Pericardium fibroblast (primary cell): ENCODE measurements around the gene DHH. TPM values are rescaled to one million over a fixed set of nuclear protein-coding genes. Genes with fewer than 3 reads are reported as not detected.

Experiments used
- total RNA-seq: library from RNA; depleted of rRNA; stranded (reverse); fragments of >200 nt; gene quantifications from 2 replicates; pipeline ENCODE4 v1.2.3, GENCODE V29; 2015

DHH gene
- total RNA-seq = not detected in 2 replicates

GRCh38 chr12:49094160-49094974, at the start of gene DHH:
Gene DHH, minus strand, starts transcription at chr12:49094801. Its CDS starts 289 bp downstream, at chr12:49094512.

GRCh38 chr12:49131051-49131893, 36.7 kb upstream of the DHH start, which contains the start of gene TUBA1B:
Gene TUBA1B, minus strand, starts transcription at chr12:49131395. Its CDS starts 95 bp downstream, at chr12:49131300.

GRCh38 chr12:49110464-49111155, 16.0 kb upstream of the DHH start, which contains the start of gene LMBR1L:
Gene LMBR1L, minus strand, starts transcription at chr12:49110847. Its CDS starts 292 bp downstream, at chr12:49110555.

DNA sequence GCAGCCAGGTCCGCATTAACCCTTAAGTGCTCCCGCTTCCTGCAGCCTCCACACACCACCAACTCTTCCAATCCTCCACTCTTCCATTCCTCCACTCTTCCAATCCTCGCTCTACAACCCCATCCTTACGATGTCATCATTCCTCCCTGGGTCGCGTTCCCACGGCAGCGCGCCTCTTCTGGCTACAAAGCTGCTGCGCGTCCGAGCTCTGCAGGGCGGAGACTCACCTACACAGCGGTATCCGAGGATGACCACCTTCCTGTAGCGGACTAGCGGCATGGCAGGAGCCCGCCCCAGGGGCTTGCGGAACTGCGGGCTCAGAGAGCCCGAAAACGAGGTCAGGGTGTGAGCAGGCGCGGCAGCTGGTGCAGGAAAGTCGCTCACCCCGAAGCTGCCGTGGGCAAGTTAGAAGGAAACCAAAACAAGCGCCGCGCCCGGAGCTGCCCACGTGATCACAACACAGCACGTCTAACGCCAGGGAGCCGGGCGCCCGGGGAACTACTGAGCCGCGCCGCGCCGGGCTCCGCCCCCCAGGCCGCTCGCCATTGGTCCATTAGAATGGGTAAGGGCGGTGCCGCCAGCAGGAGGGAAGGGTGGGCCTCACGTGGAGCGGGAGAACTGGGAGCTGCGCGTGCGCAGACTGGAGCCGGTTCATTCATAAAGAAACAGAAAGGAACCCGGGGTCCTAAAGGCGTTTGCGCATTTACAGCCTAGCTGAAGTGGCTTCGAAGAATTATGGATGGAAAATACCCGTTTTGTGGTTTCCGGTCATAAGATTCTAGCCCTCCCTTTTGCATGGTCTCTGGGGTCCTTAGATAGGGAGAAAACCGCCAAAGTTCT, 24.9 kb downstream of the DHH start, which contains the start of gene RHEBL1:
RHEBL1 (minus strand) TSS at position 473 of the 840 bp plus-strand sequence; CDS start at position 279, 194 bp downstream.

GRCh38 chr12:49060237-49061156, 34.1 kb downstream of the DHH start, which contains the start of gene KMT2D:
Gene KMT2D, minus strand, starts transcription at chr12:49060794. Its CDS starts 5,470 bp downstream, at chr12:49055324.

Other genes with a start within 250 kb of the DHH start
- 44.9 and 50.5 TPM in 2 replicates for gene DDX23, start 242.6 kb downstream of the DHH start, total RNA-seq
- 0.17 TPM in 1 of 2 replicates, not detected in the other for gene RND1, start 228.9 kb downstream of the DHH start, total RNA-seq
- 38.6 and 63.6 TPM in 2 replicates for gene FKBP11, start 169.3 kb downstream of the DHH start, total RNA-seq
- 42.1 and 52.7 TPM in 2 replicates for gene ARF3, start 137.3 kb downstream of the DHH start, total RNA-seq
- 0.12 TPM in 1 of 2 replicates, not detected in the other for gene WNT10B, start 123.1 kb downstream of the DHH start, total RNA-seq
- gene WNT1, start 116.5 kb downstream of the DHH start, total RNA-seq = not detected in 2 replicates
- 0.23 TPM in 1 of 2 replicates, not detected in the other for gene DDN, start 95.4 kb downstream of the DHH start, total RNA-seq
- gene PRKAG1, start 76.0 kb downstream of the DHH start, total RNA-seq = 47.9 and 66.5 TPM in 2 replicates
- gene KMT2D, start 34.0 kb downstream of the DHH start, total RNA-seq = 12.3 and 15.5 TPM in 2 replicates
- gene RHEBL1, start 24.8 kb downstream of the DHH start, total RNA-seq = 0.09 and 0.47 TPM in 2 replicates
- gene LMBR1L, start 16.0 kb upstream of the DHH start, total RNA-seq = 28.1 and 42.3 TPM in 2 replicates
- 467 and 912 TPM in 2 replicates for gene TUBA1B, start 36.6 kb upstream of the DHH start, total RNA-seq
- 310 and 595 TPM in 2 replicates for gene TUBA1A, start 94.3 kb upstream of the DHH start, total RNA-seq
- 226 and 369 TPM in 2 replicates for gene TUBA1C, start 170.3 kb upstream of the DHH start, total RNA-seq
- gene PRPH, start 200.3 kb upstream of the DHH start, total RNA-seq = 0.09 TPM in 1 of 2 replicates, not detected in the other
- 0.70 and 1.6 TPM in 2 replicates for gene TROAP, start 228.5 kb upstream of the DHH start, total RNA-seq
- gene C1QL4, start 242.4 kb upstream of the DHH start, total RNA-seq = not detected in 2 replicates